ENCODE measurements around the gene SNPH.
A peak's percentile ranks its signal among the peaks of the same experiment; 100 is the strongest.

SNPH gene

DNA sequence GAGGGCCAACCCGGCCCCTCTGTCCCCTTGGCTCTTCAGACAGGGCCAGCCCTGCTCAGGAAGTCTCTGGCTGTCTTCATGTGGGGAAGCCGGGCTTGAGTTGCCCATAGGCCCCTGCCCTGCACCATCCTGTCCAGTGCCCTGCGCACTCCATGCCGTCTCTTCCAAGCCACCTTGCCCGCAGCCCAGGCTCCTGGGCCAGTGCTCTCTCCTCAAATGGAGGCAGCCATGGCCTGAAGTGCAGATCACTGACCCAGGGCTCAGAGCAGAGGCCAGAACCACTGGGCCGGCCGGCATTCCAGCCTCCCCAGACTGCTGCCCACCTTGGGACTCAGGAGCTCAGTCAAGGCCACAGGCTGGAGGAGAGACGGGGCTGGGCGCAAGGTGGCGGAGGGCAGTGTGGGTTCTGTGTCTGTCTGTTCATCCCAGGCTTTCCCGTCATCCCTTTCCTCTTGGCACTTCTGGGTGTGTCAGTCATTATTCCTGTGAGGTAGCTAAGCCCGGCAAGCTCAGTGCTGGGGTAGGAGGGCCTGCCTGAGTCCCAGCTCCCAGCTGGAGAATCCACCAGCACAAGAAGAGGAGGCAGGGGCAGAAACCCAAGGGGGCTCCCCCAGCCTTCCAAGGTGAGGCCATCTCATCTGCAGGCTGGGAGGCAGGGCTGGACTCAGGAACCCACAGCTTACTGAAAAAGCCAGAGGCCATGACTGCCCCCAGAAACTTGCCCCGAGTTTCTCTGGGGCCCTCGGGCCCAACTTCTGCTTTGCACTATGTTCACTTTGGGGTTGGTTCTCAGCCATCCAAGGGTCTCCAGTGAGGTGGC, 40.4 kb downstream of the SNPH start:
- no peak for DNase-seq (ENCODE audit: low read depth)

DNA sequence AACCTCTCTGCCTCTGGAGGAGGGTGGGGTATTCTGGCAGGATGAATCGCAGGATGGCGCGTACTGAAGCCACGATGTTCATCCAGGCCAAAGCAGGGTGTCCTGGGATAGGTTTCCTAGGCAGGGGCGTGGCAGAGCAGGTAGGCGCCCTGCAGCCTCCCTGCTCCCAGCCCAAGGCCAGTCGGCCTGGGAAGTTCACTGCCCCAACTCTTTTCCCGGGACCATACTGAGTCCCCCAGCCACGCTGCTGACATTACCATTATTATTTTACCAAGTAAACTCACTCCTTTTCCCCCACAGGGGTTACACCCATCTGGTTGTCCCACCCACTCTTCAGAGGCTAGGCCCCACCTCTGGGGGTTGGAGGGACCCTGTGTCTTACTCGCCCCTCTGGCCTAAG, 41.1 kb downstream of the SNPH start:
- no peak for DNase-seq (ENCODE audit: low read depth)

- no peak for DNase-seq (ENCODE audit: low read depth)
Measured at GRCh38 chr20:1307571-1307971, 41.5 kb downstream of the SNPH start.

- DNase-seq (ENCODE audit: low read depth), result no peak
Measured at GRCh38 chr20:1308067-1308701, 42.1 kb downstream of the SNPH start.

DNA sequence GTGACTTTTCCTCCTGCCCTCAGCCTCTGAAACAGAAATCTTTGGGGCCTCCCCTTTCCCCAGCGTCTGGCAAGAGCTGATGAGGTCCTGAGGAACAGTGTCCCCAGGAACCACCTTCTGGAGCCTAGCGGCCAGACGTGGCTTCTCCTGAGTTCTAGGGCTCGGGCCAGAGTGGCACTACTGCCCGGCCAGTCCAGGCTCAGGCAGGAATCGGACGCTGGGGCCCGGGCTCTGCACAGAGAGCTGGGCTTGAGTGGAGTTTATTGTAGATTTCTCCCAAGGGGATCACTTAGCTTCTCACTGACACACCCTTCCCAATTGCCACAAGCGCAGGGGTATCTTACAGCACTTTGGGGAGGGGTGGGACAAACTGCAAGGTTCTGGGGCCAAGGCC, 42.6 kb downstream of the SNPH start:
- no peak for DNase-seq (ENCODE audit: low read depth)

- DNase-seq (ENCODE audit: low read depth), result no peak
Measured at GRCh38 chr20:1309439-1309847, 43.3 kb downstream of the SNPH start.

DNA sequence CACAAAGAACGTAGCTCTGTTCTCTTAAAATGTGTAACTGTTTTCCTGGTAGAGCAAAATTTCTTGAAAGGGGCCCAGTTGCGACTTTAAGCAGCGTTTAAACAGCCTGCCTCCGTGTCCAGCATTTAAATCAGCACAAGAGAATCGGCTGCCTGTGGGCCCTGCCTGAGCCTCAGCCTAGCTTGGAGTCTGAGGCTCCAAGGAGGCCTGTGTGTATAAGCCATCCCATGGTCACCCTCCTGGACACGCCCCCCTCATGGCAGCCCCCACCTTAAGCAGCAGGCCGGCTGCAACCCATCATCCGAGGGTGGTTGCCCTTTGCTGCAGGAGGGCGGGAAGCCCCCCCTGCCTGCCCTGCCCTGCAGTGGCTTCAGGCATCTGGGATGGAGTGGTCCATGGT, 44.0 kb downstream of the SNPH start:
- DNase-seq (ENCODE audit: low read depth), result no peak

- no peak for DNase-seq (ENCODE audit: low read depth)
Measured at GRCh38 chr20:1310506-1311190, 44.6 kb downstream of the SNPH start.

DNA sequence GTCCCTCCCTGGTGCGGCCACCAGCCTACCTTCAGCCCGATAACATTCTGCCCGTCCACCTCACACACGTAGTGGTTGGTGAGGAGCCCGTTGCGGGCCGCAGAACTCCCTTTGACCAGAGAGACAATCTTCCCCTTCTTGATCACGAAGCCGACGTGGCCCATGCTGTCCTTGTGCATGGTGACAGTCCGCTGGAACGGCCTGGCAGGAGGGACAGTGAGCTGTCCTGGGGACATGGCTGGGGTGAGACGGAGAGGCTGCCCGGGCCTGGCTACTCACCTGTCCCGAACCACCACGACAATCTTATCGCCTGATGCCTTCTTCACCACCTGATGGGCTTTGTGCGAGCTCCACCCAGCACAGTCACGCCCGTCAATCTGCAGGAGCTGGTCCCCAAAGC, 46.2 kb downstream of the SNPH start:
- DNase-seq (ENCODE audit: low read depth), result no peak

DNA sequence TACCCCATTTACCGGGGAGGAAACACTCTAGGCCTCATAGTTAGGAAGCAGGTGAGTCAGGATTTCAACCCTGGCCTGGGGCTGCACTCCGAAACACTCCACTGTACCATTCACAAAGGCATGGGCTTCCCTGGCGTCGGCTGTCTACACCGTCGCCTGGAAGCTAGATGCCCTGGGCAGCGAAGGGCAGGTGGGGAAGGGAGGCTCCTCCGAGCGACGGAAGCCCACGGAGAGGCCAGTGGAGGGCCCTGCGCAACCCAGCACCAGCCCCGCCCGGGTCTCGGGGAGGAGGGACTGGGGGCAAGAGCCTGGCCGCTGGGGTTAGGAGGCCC, 46.8 kb downstream of the SNPH start:
- DNase-seq (ENCODE audit: low read depth), result no peak

DNA sequence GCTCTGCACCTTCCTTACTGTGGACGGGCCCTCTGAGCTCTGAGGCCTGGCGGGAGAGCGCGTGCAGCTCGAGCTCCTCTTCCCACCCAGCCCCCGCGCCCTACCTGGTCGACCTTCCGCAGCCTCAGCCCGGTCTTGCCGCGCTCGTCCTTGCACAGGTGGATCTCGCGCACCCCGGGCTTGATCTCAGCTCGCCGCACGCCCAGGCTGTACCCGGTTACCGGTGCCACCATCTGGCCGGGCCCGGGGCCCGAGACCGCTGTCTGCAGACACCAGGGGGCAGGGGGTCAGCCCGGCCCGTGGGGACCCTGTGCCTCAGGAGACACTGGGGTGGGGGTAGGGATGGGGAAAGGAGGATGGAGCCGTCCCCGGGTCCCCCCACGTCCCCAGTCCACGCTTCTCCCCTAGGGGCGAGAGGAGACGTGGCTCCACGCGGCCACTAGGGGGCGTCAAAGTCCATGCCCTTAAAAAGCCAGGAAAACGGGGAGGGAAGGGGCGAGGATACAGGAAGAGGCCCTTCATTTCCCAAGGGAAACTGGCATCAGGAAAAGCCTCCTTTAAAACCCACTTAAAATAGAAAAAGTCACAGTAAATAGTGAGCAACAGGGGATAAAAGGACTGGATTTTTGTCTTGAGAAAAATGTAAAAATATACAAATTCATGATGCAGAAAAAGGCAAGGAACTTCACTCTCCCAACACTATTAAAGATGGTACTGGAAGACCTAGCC, 47.3 kb downstream of the SNPH start:
- DNase-seq (ENCODE audit: low read depth), result peak; percentile 66

GRCh38 chr20:1315804-1316203, 49.7 kb downstream of the SNPH start:
- DNase-seq (ENCODE audit: low read depth), result no peak

DNA sequence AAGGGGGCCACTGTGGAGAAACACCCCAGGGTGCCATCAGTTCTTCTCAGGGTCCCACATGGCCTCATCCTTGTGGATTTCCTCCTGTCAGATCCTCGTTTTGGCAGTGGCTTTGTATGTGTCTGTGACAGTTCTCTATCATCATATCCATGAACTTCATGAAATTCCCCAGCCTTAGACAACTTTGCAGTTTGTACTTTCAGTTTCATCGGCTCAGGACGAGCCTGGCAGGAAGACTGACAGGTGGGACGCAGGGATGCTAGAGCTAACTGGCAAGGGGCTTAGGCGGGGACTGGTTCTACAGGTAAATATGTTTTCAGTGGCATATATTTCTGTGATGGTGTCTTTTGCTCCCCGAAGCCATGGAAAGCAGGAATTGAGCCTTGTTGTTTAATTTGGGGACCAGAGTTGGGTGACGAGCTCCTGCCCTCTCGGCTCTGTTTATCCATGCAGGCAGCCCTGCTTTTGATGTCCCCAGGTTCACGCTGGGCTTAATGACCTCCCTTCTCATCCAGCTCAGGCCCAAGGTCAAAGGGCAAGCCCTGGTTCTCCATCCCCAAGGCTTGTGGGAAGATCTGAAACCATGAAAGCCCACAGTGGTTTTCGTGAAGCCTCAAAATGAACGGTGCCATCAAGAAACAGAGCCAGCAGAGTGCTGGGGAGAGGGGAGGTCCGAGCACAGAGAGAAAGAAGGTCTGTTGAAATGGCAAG, 51.6 kb downstream of the SNPH start:
- DNase-seq (ENCODE audit: low read depth), result no peak

DNA sequence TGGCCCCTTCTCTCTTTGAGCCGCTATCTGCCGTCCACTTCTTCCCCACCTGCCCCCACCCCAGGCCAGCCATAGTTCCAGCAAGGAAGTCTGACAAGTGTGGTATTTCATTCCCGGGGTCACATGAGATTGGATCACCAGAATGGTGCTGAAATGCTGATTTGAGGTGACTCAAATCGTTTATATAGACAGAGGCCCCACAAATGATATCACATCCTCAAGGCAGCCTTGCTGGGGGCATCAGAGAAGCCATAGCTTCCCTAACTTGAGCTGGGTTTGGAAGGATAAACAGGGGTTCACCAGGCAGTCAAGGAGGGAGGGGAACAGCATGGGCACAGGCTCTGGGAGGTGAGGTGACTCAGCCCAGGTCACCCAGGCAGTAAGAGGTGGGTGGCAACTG, 53.0 kb downstream of the SNPH start:
- DNase-seq (ENCODE audit: low read depth), result no peak

DNA sequence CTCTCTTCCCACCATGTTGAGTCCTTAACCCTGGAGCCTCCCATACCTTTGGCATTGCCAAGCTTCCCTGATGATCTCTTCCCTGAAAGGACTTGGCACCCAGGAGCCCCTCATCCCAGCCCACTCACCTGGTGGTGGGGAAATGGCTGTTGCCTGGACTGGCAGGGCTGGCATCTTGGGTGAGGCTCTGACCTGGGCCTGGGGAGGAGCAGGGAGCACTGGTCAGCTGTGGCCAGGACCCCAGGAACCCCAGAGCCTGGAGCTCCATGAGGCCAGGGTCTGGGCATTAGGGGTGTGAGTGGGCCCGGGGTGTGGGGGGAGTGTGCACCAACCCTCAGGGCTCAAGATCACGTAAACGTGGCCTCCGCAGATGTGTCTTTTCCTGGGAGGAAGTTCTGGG, 53.4 kb downstream of the SNPH start:
- no peak for DNase-seq (ENCODE audit: low read depth)

GRCh38 chr20:1320016-1320415, 53.9 kb downstream of the SNPH start:
- no peak for DNase-seq (ENCODE audit: low read depth)

DNA sequence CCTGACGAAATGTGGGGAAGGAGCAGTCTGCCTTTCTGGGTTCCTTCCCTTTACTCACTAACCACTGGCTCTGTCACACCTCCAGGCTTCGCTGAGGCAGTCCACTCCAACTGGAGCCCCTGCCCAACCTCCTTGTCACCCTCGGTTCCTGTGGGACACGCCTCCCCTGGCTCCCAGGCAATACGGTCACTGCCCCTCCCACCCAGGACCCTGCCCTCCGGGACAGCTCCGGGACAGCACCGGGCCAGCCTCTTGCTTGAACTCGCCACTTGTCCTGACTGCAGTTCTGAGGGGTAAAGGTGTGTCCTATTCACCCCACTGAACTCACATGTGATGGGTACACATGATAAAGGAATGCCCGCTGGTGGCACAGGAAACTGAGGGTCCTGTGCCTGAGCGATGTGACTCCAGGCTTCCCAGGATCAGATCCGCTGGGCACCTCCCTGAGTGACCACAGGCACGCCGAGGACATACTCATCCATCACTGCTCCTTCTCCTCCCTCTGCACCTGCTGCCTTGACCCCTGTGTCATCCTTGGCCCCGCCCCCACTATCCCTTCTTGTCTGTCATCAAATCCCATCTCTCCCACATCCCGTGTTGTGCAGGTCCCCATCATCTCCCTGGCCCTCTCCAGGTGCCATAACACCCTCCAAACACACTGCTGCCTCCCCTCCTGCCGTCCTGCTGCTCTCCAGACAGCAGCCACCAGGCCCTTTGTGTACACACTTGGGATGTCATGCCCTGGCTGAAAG, 55.0 kb downstream of the SNPH start:
- no peak for DNase-seq (ENCODE audit: low read depth)

- DNase-seq (ENCODE audit: low read depth), result no peak
Measured at GRCh38 chr20:1321654-1321939, 55.5 kb downstream of the SNPH start.

- DNase-seq (ENCODE audit: low read depth), result peak; percentile 97
Measured at GRCh38 chr20:1322511-1323245, 56.6 kb downstream of the SNPH start.

DNA sequence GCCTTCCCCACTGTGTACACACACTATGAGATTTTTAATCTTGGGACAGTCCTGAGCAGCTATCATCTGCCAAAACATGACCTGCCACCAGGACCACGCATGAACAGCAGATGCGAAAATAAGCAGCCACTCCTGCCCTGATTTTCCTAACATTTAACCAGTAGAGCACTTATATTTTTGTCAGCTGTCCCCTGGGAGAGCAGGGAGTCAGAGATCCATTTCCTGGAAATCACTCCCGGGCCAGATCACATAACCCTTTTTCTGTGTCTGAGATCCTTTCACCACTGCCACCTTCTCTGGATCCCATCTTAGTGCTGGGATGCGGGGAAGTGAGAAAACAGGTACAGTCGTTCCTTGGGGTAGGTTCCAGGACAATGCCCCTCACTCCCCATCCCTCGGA, 57.2 kb downstream of the SNPH start:
- peak; percentile 53 for DNase-seq (ENCODE audit: low read depth)
